Stimulated activated CD8-positive, alpha-beta memory T cell treated with anti-CD3 and anti-CD28 coated beads, Interleukin-12 subunit alpha, Interleukin-12 subunit beta, amount 100 ng/mL, for 24 hours (primary cell): ENCODE data around the gene IRF1.
"Not testable (repeated sequence)": the region's sequence is repeated elsewhere in the genome, so short reads cannot be mapped to it uniquely, and the experiment has no call there.

Experiments
- DNase-seq: peaks from one replicate; pipeline ENCODE4 v3.0.0-alpha.2; 2020; ENCODE audit errors: extremely low read depth

IRF1 gene

GRCh38 chr5:132439521-132440089 is 51.0 kb downstream of the IRF1 start:
- DNase-seq = no peak

GRCh38 chr5:132438917-132439316 is 51.7 kb downstream of the IRF1 start:
- no peak for DNase-seq

- DNase-seq = not testable (repeated sequence)
These were observed 52.3 kb downstream of the IRF1 start for GRCh38 chr5:132438267-132438645.

GRCh38 chr5:132437604-132438266 is 52.8 kb downstream of the IRF1 start:
- no peak for DNase-seq

GRCh38 chr5:132436936-132437335 is 53.6 kb downstream of the IRF1 start:
- no peak for DNase-seq

GRCh38 chr5:132435886-132436285 is 54.7 kb downstream of the IRF1 start:
- DNase-seq = no peak

- no peak for DNase-seq
These were observed 55.1 kb downstream of the IRF1 start for GRCh38 chr5:132435447-132435846.

GRCh38 chr5:132434416-132435286 is 55.9 kb downstream of the IRF1 start:
- DNase-seq = no peak

GRCh38 chr5:132433141-132433540 is 57.4 kb downstream of the IRF1 start:
- no peak for DNase-seq

GRCh38 chr5:132431632-132432031 is 58.9 kb downstream of the IRF1 start:
- DNase-seq = no peak
